HepG2 (cell line): Measurements from ENCODE around the gene TMEM107. TPM values are rescaled to one million over a fixed set of nuclear protein-coding genes. Genes with fewer than 3 reads are reported as not detected.

ENCODE experiments used
- ARNTL ChIP-seq: sonication (generic); formaldehyde crosslinking; IDR thresholded peaks from 2 replicates; pipeline ENCODE4 v1.4.0; 2020; ENCODE audit warnings: mild to moderate bottlenecking, missing genetic modification reagents
- BRD4 ChIP-seq: sonication (generic); formaldehyde crosslinking; IDR thresholded peaks from 2 replicates; pipeline ENCODE4 v1.4.0; 2020; ENCODE audit warnings: missing genetic modification reagents
- CC2D1A ChIP-seq: sonication (generic); formaldehyde crosslinking; IDR thresholded peaks from 2 replicates; pipeline ENCODE4 v1.8.1; 2023; ENCODE audit warnings: mild to moderate bottlenecking, missing genetic modification reagents
- DNMT3B ChIP-seq: conservative IDR thresholded peaks from 2 replicates; pipeline ENCODE4 v1.6.1; 2016; ENCODE audit warnings: missing biosample characterization, control low read depth
- FOXP1 ChIP-seq, 2 experiments: fragments of 450-650 bp in 1 of 2; IDR thresholded peaks; 2 replicates each; pipeline ENCODE4 v1.6.1; 2017 to 2018; ENCODE audit warnings: antibody characterized with exemption in 1 of 2
- KLF15 ChIP-seq: sonication (generic); formaldehyde crosslinking; IDR thresholded peaks from 2 replicates; pipeline ENCODE4 v1.8.1; 2023; ENCODE audit warnings: borderline replicate concordance, mild to moderate bottlenecking, inconsistent platforms, missing genetic modification reagents, mixed read lengths
- MBD4 ChIP-seq: IDR thresholded peaks from 2 replicates; pipeline ENCODE4 v1.6.1; 2012; ENCODE audit warnings: low read length, inconsistent platforms, borderline replicate concordance
- NCOA5 ChIP-seq: sonication (generic); formaldehyde crosslinking; IDR thresholded peaks from 2 replicates; pipeline ENCODE4 v1.4.0; 2020; ENCODE audit warnings: missing genetic modification reagents
- ONECUT2 ChIP-seq: sonication (generic); formaldehyde crosslinking; IDR thresholded peaks from 2 replicates; pipeline ENCODE4 v1.4.0; 2020; ENCODE audit warnings: missing genetic modification reagents
- RARA ChIP-seq: IDR thresholded peaks from 2 replicates; pipeline ENCODE4 v1.6.1; 2016; ENCODE audit warnings: missing genetic modification reagents, missing compliant biosample characterization
- RXRB ChIP-seq: IDR thresholded peaks from 2 replicates; pipeline ENCODE4 v1.6.1; 2016; ENCODE audit warnings: borderline replicate concordance, missing genetic modification reagents, missing compliant biosample characterization
- ZFYVE20 ChIP-seq: sonication (generic); formaldehyde crosslinking; IDR thresholded peaks from 2 replicates; pipeline ENCODE4 v1.8.0; 2023; ENCODE audit warnings: low read depth, mild to moderate bottlenecking, moderate library complexity, missing genetic modification reagents, borderline replicate concordance
- ZNF160 ChIP-seq: sonication (generic); formaldehyde crosslinking; IDR thresholded peaks from 2 replicates; pipeline ENCODE4 v1.8.0; 2022; ENCODE audit warnings: mild to moderate bottlenecking, inconsistent platforms, missing genetic modification reagents
- ZNF20 ChIP-seq: sonication (generic); formaldehyde crosslinking; IDR thresholded peaks from 2 replicates; pipeline ENCODE4 v1.4.0; 2020; ENCODE audit warnings: mild to moderate bottlenecking, moderate library complexity, missing genetic modification reagents
- ZNF274 ChIP-seq: sonication (generic); formaldehyde crosslinking; IDR thresholded peaks from 2 replicates; pipeline ENCODE4 v1.5.1; 2020; ENCODE audit warnings: mild to moderate bottlenecking, missing genetic modification reagents
- ZNF350 ChIP-seq: sonication (generic); formaldehyde crosslinking; IDR thresholded peaks from 2 replicates; pipeline ENCODE4 v1.4.0; 2020; ENCODE audit warnings: mild to moderate bottlenecking, low read depth, missing genetic modification reagents, borderline replicate concordance
- ZNF713 ChIP-seq: sonication (generic); formaldehyde crosslinking; IDR thresholded peaks from 2 replicates; pipeline ENCODE4 v1.4.0; 2020; ENCODE audit warnings: mild to moderate bottlenecking, missing genetic modification reagents
- ZSCAN5A ChIP-seq: sonication (generic); formaldehyde crosslinking; IDR thresholded peaks from 2 replicates; pipeline ENCODE4 v1.8.0; 2022; ENCODE audit warnings: mild to moderate bottlenecking, missing genetic modification reagents, borderline replicate concordance
- polyA plus RNA-seq, 8 experiments: library from polyadenylated mRNA; depleted of rRNA in 3 of 8; stranded (reverse) in 7 of 8; unstranded in 1 of 8; fragments of >200 nt; fragmentation: Illumina TruSeq in 4 of 8; extraction: Trizol in 4 of 8; gene quantifications; 2 replicates each; pipeline versions ENCODE4 v1.2.1 to v1.2.3, GENCODE V29; 2011 to 2016; ENCODE audit warnings: low read depth in 4 of 8, missing spikeins in 1 of 8, mixed read lengths in 1 of 8; ENCODE audit not compliant: insufficient read depth in 1 of 8
- total RNA-seq, 5 experiments: library from RNA; depleted of rRNA; stranded (reverse); fragments of >200 nt; fragmentation: Illumina TruSeq; extraction: Trizol; gene quantifications; 2 replicates each; pipeline ENCODE4 v1.2.3, GENCODE V29; 2016; ENCODE audit warnings: low read depth in 1 of 5
- TF ChIP-seq, protein P1 (sequence below): sonication (generic); formaldehyde crosslinking; IDR thresholded peaks from 2 replicates; pipeline ENCODE4 v1.4.0; 2020; ENCODE audit warnings: missing genetic modification reagents, borderline replicate concordance

The TMEM107 gene
- total and polyA plus RNA-seq, 2 of the 13 experiments (the other 11 are each of a cell fraction or from before 2014, with no cell fraction given) = 7.2 to 15.3 TPM

- TF ChIP-seq ONECUT2 (no peak), DNMT3B (CRISPR knock-in tag) (no peak), ZNF20 (CRISPR knock-in tag) (no peak), KLF15 (CRISPR knock-in tag) (no peak), ZFYVE20 (CRISPR knock-in tag) (no peak), FOXP1 (IDR thresholded peaks at IDR 0.05) (no peak), FOXP1 (CRISPR knock-in tag; IDR thresholded peaks at IDR 0.05) (no peak), CC2D1A (no peak), ZNF350 (CRISPR knock-in tag) (no peak), MBD4 (no peak), ZNF160 (CRISPR knock-in tag) (no peak), BRD4 (no peak), ZNF274 (CRISPR knock-in tag) (0 out of 2 replicates have a peak, but pooled peaks have one; percentile 16), ARNTL (CRISPR knock-in tag) (no peak), ZNF713 (CRISPR knock-in tag) (no peak), NCOA5 (CRISPR knock-in tag) (no peak), RXRB (CRISPR knock-in tag) (no peak), RARA (CRISPR knock-in tag) (no peak), ZSCAN5A (CRISPR knock-in tag) (no peak)
- TF ChIP-seq, protein P1, sequence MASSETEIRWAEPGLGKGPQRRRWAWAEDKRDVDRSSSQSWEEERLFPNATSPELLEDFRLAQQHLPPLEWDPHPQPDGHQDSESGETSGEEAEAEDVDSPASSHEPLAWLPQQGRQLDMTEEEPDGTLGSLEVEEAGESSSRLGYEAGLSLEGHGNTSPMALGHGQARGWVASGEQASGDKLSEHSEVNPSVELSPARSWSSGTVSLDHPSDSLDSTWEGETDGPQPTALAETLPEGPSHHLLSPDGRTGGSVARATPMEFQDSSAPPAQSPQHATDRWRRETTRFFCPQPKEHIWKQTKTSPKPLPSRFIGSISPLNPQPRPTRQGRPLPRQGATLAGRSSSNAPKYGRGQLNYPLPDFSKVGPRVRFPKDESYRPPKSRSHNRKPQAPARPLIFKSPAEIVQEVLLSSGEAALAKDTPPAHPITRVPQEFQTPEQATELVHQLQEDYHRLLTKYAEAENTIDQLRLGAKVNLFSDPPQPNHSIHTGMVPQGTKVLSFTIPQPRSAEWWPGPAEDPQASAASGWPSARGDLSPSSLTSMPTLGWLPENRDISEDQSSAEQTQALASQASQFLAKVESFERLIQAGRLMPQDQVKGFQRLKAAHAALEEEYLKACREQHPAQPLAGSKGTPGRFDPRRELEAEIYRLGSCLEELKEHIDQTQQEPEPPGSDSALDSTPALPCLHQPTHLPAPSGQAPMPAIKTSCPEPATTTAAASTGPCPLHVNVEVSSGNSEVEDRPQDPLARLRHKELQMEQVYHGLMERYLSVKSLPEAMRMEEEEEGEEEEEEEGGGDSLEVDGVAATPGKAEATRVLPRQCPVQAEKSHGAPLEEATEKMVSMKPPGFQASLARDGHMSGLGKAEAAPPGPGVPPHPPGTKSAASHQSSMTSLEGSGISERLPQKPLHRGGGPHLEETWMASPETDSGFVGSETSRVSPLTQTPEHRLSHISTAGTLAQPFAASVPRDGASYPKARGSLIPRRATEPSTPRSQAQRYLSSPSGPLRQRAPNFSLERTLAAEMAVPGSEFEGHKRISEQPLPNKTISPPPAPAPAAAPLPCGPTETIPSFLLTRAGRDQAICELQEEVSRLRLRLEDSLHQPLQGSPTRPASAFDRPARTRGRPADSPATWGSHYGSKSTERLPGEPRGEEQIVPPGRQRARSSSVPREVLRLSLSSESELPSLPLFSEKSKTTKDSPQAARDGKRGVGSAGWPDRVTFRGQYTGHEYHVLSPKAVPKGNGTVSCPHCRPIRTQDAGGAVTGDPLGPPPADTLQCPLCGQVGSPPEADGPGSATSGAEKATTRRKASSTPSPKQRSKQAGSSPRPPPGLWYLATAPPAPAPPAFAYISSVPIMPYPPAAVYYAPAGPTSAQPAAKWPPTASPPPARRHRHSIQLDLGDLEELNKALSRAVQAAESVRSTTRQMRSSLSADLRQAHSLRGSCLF = no peak
These were observed at the start of gene TMEM107 (continued) for GRCh38 chr17:8176197-8176940.
